Liver (tissue), 9 donors: ENCODE measurements around the gene GNAI3. TPM values are rescaled to one million over a fixed set of nuclear protein-coding genes. Genes with fewer than 3 reads are reported as not detected.

Source experiments
- DNase-seq: peaks from one replicate; pipeline ENCODE4 v3.0.0-alpha.2; 2017; ENCODE audit warnings: low spot score
- H3K27ac ChIP-seq, 2 donors: one replicate each; pipeline ENCODE4 v1.7.0; 2013; ENCODE audit warnings: inconsistent platforms in 2 of 2, low read length in 2 of 2, control low read depth in 1 of 2, low read depth in 1 of 2, mild to moderate bottlenecking in 1 of 2
- H3K27me3 ChIP-seq, 4 donors: one replicate each; pipeline versions ENCODE4 v1.6.1 to v1.7.0; 2013; ENCODE audit warnings: low read length in 3 of 4, inconsistent platforms in 1 of 4, mild to moderate bottlenecking in 1 of 4, moderate library complexity in 1 of 4; ENCODE audit not compliant: control insufficient read depth in 4 of 4, insufficient read depth in 4 of 4
- H3K36me3 ChIP-seq, 4 donors: one replicate each; pipeline versions ENCODE4 v1.6.1 to v1.7.0; 2013; ENCODE audit warnings: low read length in 3 of 4, mild to moderate bottlenecking in 3 of 4, low read depth in 1 of 4, moderate library complexity in 1 of 4; ENCODE audit not compliant: control insufficient read depth in 4 of 4, insufficient read depth in 3 of 4
- H3K4me1 ChIP-seq, 4 donors: one replicate each; pipeline versions ENCODE4 v1.6.1 to v1.7.0; 2013; ENCODE audit warnings: low read length in 3 of 4, mild to moderate bottlenecking in 3 of 4, moderate library complexity in 1 of 4; ENCODE audit not compliant: control insufficient read depth in 4 of 4, insufficient read depth in 4 of 4
- H3K4me3 ChIP-seq, 3 donors: one replicate each; pipeline versions ENCODE4 v1.6.1 to v1.7.0; 2013; ENCODE audit warnings: low read length in 3 of 3, control low read depth in 1 of 3, low read depth in 1 of 3, mild to moderate bottlenecking in 1 of 3
- H3K9ac ChIP-seq, 2 donors: one replicate each; pipeline ENCODE4 v1.7.0; 2013; ENCODE audit warnings: low read length in 2 of 2, mild to moderate bottlenecking in 2 of 2, moderate library complexity in 2 of 2, control low read depth in 1 of 2, low read depth in 1 of 2
- H3K9me3 ChIP-seq, 4 donors: one replicate each; pipeline versions ENCODE4 v1.6.1 to v1.7.0; 2013; ENCODE audit warnings: low read length in 3 of 4; ENCODE audit not compliant: control insufficient read depth in 4 of 4
- EGR1 ChIP-seq, 2 donors: IDR thresholded peaks; 2 replicates each; pipeline ENCODE4 v1.6.1; 2016 to 2018; ENCODE audit warnings: antibody characterized with exemption in 2 of 2, low read depth in 2 of 2
- FOXA1 ChIP-seq: IDR thresholded peaks from 2 replicates; pipeline ENCODE4 v1.6.1; 2016; ENCODE audit warnings: antibody characterized with exemption
- FOXA2 ChIP-seq: IDR thresholded peaks from 2 replicates; pipeline ENCODE4 v1.6.1; 2016; ENCODE audit warnings: antibody characterized with exemption
- GABPA ChIP-seq, 2 donors: IDR thresholded peaks in 1 of 2; conservative IDR thresholded peaks in 1 of 2; 2 replicates each; pipeline ENCODE4 v1.6.1; 2016; ENCODE audit warnings: antibody characterized with exemption in 2 of 2, mild to moderate bottlenecking in 1 of 2, moderate library complexity in 1 of 2
- HNF4A ChIP-seq, 2 donors: conservative IDR thresholded peaks; 2 replicates each; pipeline ENCODE4 v1.6.1; 2016; ENCODE audit warnings: antibody characterized with exemption in 2 of 2, mild to moderate bottlenecking in 2 of 2
- HNF4G ChIP-seq: IDR thresholded peaks from 2 replicates; pipeline ENCODE4 v1.6.1; 2016; ENCODE audit warnings: antibody characterized with exemption
- JUND ChIP-seq, 2 donors: IDR thresholded peaks; 2 replicates each; pipeline ENCODE4 v1.6.1; 2016; ENCODE audit warnings: antibody characterized with exemption in 2 of 2
- NR2F2 ChIP-seq: IDR thresholded peaks from 2 replicates; pipeline ENCODE4 v1.6.1; 2016; ENCODE audit warnings: antibody characterized with exemption
- RAD21 ChIP-seq, 2 donors: IDR thresholded peaks; 2 replicates each; pipeline ENCODE4 v1.6.1; 2016; ENCODE audit warnings: antibody characterized with exemption in 2 of 2, mild to moderate bottlenecking in 2 of 2
- RXRA ChIP-seq, 2 donors: IDR thresholded peaks; 2 replicates each; pipeline ENCODE4 v1.6.1; 2017 to 2018; ENCODE audit warnings: antibody characterized with exemption in 2 of 2, mild to moderate bottlenecking in 1 of 2
- SP1 ChIP-seq: IDR thresholded peaks from 2 replicates; pipeline ENCODE4 v1.6.1; 2018; ENCODE audit warnings: antibody characterized with exemption, mild to moderate bottlenecking
- TAF1 ChIP-seq: conservative IDR thresholded peaks from 2 replicates; pipeline ENCODE4 v1.6.1; 2016; ENCODE audit warnings: antibody characterized with exemption, mild to moderate bottlenecking
- YY1 ChIP-seq: IDR thresholded peaks from 2 replicates; pipeline ENCODE4 v1.6.1; 2016; ENCODE audit warnings: antibody characterized with exemption, mild to moderate bottlenecking
- WGBS: extraction: QIAGEN DNeasy Blood & Tissue Kit; methylation state at CpG from one replicate; pipeline ENCODE4 v1.1.7; 2013; 5-methylcytosine and 5-hydroxymethylcytosine counted together
- polyA plus RNA-seq, 2 donors: library from polyadenylated mRNA; stranded (reverse) in 1 of 2; unstranded in 1 of 2; fragments of 200-250 nt in 1 of 2; fragments of >200 nt in 1 of 2; fragmentation: Nextera tagmentation in 1 of 2; extraction: Ambion mirVana in 1 of 2; gene quantifications; one replicate each; pipeline versions ENCODE4 v1.2.1 to v1.2.3, GENCODE V29; 2013 to 2015
- total RNA-seq, 2 donors: library from RNA; depleted of rRNA; stranded (reverse); fragments of >200 nt; gene quantifications; one replicate each; pipeline ENCODE4 v1.2.3, GENCODE V29; 2014
- TF ChIP-seq, protein P1 (sequence below): IDR thresholded peaks from 2 replicates; pipeline ENCODE4 v1.6.1; 2016; ENCODE audit warnings: antibody characterized with exemption
- TF ChIP-seq, protein P2 (sequence below): IDR thresholded peaks from 2 replicates; pipeline ENCODE4 v1.6.1; 2016; ENCODE audit warnings: antibody characterized with exemption
- TF ChIP-seq, protein P3 (sequence below): fragments of 150-350 bp; IDR thresholded peaks from 2 replicates; pipeline ENCODE4 v1.5.1; 2017; ENCODE audit warnings: improper control_type of control experiment, low read depth, low read length; ENCODE audit not compliant: missing input control
- TF ChIP-seq, protein P4 (sequence below): IDR thresholded peaks from 2 replicates; pipeline ENCODE4 v1.6.1; 2016; ENCODE audit warnings: antibody characterized with exemption
- TF ChIP-seq, protein P5 (sequence below): IDR thresholded peaks from 2 replicates; pipeline ENCODE4 v1.6.1; 2016; ENCODE audit warnings: antibody characterized with exemption, mild to moderate bottlenecking
- donor health status: healthy.
- donor health status: healthy.
- donor health status: healthy.
- donor health status: healthy.
- donor health status: healthy.

The GNAI3 gene
- total and polyA plus RNA-seq, 4 donors, result 1.9 to 6.5 (median 4.3) TPM

DNA sequence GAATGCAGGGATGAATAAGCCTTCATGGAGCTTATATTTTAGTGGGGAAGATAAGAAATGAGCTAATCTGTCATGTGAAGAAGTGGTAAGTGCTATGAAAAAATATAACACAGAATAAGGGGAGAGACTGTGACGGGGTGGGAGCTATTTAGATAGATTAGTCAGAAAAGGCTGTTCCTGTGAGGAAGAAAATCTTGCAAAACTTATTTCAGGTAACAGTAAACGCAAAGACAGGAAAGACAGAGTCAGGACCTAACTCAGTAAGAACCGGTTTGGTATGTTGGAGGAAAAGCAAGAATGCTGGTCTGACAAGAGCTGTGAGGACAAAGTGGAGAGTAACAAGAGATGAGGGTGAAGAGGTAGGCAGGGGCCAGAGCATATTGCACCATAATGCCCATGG, 22.0 kb downstream of the GNAI3 start:
- Histone ChIP-seq H3K27ac (no peak overlapping the region), H3K27me3 (no peaks in the 10 kb centered on the region), H3K9ac (no peak overlapping the region), H3K36me3 (peaks cover 0 to 2% (median 0%) of the 10 kb centered on the region in 4 donors), H3K4me3 (no peak overlapping the region), H3K9me3 (no peaks in the 10 kb centered on the region), H3K4me1 (peaks cover 8 to 25% (median 24%) of the 10 kb centered on the region in 4 donors)
- no peak for TF ChIP-seq HNF4G
- TF ChIP-seq, protein P1, sequence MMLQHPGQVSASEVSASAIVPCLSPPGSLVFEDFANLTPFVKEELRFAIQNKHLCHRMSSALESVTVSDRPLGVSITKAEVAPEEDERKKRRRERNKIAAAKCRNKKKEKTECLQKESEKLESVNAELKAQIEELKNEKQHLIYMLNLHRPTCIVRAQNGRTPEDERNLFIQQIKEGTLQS, result no peak
- no peak for DNase-seq
- 73% methylated on average over 3 of the region's 3 CpGs for WGBS

DNA sequence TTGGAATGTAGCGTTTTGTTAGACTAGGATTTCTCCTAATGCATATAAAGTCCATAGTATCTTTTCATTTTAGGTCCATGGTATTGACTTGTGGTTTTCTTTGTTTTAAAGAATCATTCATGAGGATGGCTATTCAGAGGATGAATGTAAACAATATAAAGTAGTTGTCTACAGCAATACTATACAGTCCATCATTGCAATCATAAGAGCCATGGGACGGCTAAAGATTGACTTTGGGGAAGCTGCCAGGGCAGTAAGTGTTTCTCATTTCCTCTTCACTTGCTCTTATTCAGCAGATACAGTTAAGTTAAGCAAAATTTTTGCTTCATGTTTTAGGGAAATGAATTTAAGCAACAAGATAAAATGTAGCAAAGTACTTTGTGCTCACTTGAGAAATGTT, 25.4 kb downstream of the GNAI3 start:
- WGBS, result 72% methylated on average over 2 of the region's 2 CpGs
- no peak for DNase-seq
- H3K27ac ChIP-seq, result no peak overlapping the region
- H3K9me3 ChIP-seq, result no peaks in the 10 kb centered on the region
- H3K9ac ChIP-seq, result no peak overlapping the region
- TF ChIP-seq TAF1 (no peak), SP1 (no peak), RAD21 (IDR thresholded peaks at IDR 0.05) (no peak), GABPA (IDR thresholded peaks at IDR 0.05 in 1 of 2, conservative IDR thresholded peaks at IDR 0.05 in 1 of 2) (no peak), HNF4A (conservative IDR thresholded peaks at IDR 0.05) (no peak), HNF4G (no peak), FOXA1 (no peak), FOXA2 (no peak), EGR1 (IDR thresholded peaks at IDR 0.05; ENCODE audit: low read depth in 2 of 2) (no peak), JUND (IDR thresholded peaks at IDR 0.05) (no peak), RXRA (IDR thresholded peaks at IDR 0.05) (no peak), YY1 (no peak)
- TF ChIP-seq, protein P1, result no peak
- TF ChIP-seq, protein P2, sequence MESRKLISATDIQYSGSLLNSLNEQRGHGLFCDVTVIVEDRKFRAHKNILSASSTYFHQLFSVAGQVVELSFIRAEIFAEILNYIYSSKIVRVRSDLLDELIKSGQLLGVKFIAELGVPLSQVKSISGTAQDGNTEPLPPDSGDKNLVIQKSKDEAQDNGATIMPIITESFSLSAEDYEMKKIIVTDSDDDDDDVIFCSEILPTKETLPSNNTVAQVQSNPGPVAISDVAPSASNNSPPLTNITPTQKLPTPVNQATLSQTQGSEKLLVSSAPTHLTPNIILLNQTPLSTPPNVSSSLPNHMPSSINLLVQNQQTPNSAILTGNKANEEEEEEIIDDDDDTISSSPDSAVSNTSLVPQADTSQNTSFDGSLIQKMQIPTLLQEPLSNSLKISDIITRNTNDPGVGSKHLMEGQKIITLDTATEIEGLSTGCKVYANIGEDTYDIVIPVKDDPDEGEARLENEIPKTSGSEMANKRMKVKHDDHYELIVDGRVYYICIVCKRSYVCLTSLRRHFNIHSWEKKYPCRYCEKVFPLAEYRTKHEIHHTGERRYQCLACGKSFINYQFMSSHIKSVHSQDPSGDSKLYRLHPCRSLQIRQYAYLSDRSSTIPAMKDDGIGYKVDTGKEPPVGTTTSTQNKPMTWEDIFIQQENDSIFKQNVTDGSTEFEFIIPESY, result no peak
- TF ChIP-seq, protein P3, sequence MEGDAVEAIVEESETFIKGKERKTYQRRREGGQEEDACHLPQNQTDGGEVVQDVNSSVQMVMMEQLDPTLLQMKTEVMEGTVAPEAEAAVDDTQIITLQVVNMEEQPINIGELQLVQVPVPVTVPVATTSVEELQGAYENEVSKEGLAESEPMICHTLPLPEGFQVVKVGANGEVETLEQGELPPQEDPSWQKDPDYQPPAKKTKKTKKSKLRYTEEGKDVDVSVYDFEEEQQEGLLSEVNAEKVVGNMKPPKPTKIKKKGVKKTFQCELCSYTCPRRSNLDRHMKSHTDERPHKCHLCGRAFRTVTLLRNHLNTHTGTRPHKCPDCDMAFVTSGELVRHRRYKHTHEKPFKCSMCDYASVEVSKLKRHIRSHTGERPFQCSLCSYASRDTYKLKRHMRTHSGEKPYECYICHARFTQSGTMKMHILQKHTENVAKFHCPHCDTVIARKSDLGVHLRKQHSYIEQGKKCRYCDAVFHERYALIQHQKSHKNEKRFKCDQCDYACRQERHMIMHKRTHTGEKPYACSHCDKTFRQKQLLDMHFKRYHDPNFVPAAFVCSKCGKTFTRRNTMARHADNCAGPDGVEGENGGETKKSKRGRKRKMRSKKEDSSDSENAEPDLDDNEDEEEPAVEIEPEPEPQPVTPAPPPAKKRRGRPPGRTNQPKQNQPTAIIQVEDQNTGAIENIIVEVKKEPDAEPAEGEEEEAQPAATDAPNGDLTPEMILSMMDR, result no peak
- peaks cover 0 to 6% (median 2%) of the 10 kb centered on the region in 4 donors for H3K4me1 ChIP-seq
- H3K27me3 ChIP-seq, result no peaks in the 10 kb centered on the region
- no peak overlapping the region for H3K4me3 ChIP-seq
- peaks cover 0 to 4% (median 2%) of the 10 kb centered on the region in 4 donors for H3K36me3 ChIP-seq

DNA sequence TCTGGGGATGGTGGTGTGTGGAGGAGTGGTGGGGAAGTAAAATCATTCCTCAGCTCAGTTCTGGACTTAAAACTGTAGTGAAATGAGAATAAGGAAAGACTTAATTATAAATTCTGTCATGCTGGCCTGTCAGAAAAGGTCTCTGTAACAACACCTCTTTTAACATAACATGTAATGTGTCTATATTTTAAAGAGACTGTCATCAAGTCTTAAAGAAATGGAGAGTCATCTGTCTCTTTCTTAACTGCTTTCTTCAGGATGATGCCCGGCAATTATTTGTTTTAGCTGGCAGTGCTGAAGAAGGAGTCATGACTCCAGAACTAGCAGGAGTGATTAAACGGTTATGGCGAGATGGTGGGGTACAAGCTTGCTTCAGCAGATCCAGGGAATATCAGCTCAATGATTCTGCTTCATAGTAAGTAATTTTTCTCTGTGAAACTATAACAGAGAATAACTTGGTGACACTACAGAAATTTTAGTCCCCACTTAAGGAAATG, 30.6 kb downstream of the GNAI3 start:
- H3K27me3 ChIP-seq, result no peaks in the 10 kb centered on the region

More for the DNA sequence above, 30.6 kb downstream of the GNAI3 start:
- Histone ChIP-seq H3K4me1 (no peaks in the 10 kb centered on the region), H3K36me3 (peaks cover 1 to 27% (median 18%) of the 10 kb centered on the region in 4 donors), H3K27ac (no peak overlapping the region), H3K9me3 (no peaks in the 10 kb centered on the region), H3K4me3 (no peak overlapping the region), H3K9ac (no peak overlapping the region)
- 92% methylated on average over 3 of the region's 3 CpGs for WGBS
- TF ChIP-seq YY1, result no peak
- TF ChIP-seq RXRA (IDR thresholded peaks at IDR 0.05), result no peak
- TF ChIP-seq, protein P4, sequence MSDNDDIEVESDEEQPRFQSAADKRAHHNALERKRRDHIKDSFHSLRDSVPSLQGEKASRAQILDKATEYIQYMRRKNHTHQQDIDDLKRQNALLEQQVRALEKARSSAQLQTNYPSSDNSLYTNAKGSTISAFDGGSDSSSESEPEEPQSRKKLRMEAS, result no peak
- TF ChIP-seq, protein P5, sequence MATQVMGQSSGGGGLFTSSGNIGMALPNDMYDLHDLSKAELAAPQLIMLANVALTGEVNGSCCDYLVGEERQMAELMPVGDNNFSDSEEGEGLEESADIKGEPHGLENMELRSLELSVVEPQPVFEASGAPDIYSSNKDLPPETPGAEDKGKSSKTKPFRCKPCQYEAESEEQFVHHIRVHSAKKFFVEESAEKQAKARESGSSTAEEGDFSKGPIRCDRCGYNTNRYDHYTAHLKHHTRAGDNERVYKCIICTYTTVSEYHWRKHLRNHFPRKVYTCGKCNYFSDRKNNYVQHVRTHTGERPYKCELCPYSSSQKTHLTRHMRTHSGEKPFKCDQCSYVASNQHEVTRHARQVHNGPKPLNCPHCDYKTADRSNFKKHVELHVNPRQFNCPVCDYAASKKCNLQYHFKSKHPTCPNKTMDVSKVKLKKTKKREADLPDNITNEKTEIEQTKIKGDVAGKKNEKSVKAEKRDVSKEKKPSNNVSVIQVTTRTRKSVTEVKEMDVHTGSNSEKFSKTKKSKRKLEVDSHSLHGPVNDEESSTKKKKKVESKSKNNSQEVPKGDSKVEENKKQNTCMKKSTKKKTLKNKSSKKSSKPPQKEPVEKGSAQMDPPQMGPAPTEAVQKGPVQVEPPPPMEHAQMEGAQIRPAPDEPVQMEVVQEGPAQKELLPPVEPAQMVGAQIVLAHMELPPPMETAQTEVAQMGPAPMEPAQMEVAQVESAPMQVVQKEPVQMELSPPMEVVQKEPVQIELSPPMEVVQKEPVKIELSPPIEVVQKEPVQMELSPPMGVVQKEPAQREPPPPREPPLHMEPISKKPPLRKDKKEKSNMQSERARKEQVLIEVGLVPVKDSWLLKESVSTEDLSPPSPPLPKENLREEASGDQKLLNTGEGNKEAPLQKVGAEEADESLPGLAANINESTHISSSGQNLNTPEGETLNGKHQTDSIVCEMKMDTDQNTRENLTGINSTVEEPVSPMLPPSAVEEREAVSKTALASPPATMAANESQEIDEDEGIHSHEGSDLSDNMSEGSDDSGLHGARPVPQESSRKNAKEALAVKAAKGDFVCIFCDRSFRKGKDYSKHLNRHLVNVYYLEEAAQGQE, result no peak
- TF ChIP-seq NR2F2, result no peak
- no peak for TF ChIP-seq JUND (IDR thresholded peaks at IDR 0.05)
- TF ChIP-seq HNF4G, result no peak
- no peak for TF ChIP-seq FOXA2
- DNase-seq, result no peak
